ENCODE results near the gene SCYL1.

Gene SCYL1

DNA sequence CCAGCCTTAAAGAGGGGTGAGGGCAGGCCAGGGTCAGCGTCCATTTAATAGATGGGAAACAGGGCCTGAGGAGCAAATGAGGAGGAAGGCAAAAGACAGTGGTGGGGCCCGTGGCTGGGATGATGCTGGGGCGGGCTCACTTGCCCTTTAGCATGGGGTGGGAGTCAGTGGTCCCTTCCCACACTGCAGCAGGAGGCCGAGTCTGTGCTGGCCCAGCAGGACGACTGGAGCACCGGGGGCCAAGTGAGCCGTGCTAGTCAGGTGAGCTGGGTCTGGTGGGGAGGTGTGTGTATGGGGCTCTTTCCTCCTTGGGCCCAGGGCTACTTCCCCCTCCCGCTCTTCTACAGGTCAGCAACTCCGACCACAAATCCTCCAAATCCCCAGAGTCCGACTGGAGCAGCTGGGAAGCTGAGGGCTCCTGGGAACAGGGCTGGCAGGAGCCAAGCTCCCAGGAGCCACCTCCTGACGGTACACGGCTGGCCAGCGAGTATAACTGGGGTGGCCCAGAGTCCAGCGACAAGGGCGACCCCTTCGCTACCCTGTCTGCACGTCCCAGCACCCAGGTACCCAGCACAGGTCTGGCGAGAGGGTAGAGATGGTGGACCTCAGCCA lies 12.8 kb downstream of the SCYL1 start:
- DNase-seq: peak; percentile 24

DNA sequence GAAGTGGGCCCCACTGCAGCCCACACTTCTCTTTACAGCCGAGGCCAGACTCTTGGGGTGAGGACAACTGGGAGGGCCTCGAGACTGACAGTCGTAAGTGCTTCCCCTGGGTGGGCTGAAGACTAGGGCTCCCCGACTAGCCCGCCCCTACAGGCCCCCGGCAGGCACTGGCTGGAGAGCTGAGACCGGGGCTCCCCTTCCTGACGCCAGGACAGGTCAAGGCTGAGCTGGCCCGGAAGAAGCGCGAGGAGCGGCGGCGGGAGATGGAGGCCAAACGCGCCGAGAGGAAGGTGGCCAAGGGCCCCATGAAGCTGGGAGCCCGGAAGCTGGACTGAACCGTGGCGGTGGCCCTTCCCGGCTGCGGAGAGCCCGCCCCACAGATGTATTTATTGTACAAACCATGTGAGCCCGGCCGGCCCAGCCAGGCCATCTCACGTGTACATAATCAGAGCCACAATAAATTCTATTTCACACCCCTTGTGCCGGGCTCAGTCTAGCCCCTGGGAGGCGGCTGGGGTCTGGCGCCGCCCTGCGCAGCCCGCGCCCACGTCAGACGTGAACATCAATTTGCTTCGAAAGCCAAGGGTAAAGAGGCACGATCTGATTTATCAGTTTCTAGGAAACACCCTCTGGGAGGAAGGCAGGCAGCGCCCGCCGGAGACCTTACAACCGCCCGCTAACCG lies 13.5 kb downstream of the SCYL1 start:
- DNase-seq: no peak

DNA sequence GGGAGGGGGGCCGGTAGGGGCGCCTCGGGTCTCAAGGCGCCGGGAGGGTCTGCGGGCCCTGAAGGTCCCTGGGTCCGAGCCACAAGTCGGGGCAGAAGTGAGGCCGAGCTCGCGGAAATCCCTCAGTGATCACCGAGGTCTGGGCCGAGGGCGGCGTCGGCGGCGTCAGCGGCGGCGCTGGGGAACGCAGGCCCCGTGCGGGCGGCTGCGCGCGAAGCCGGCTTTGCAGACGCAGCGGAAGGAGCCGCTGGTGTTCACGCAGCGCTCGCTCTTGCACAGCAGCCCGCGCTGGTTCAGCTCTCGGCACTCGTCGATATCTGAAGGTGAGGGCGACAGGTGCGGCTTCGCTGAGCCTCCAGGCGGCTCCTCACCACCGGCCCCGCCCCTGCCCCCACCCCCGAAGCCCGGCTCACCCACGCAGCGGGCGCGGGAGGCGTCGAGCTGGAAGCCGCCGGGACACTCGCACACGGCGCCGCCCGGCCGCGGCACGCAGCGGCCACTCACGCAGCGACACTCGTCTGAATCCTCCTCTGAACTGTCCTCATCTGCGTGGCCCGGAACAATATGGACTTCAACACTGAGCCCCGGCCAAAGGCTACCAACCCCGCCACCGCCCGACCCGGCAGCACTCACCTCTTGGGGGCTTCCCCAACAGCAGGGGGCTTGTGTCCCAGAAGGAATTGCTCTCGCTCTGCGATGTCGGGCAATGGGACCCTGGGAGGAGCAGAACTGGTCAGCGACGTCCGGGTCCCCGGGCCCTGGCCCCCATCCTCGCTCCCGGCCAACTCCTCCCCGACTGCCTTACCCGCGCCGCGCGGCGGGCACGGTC lies 14.2 kb downstream of the SCYL1 start:
- DNase-seq: no peak

DNA sequence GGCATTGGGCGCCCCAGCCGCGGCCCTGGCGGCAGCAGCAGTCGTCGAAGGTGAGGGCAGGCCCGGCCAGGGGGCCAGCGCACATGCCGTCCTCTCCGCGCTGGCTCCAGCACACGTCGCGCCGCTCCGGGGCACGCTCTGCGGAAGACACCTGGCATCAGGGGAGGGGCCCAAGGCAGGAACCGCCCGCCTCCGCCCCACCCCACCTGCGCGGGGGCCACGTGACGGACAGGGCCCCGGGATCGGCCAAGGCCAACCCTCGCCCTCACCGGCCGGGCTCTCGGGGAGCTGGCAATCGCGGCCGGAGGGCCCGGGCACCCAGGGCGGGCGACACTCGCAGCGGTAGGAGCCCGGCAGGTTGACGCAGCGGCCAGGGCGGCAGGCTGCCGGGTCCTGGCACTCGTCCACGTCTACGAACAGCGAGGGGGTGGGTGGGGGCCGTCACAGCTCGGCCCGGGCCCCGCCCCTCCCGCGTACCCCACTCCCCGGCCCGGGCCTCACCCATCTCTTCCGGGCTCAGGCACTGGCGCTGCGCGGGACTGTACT lies 14.9 kb downstream of the SCYL1 start:
- DNase-seq: no peak

DNA sequence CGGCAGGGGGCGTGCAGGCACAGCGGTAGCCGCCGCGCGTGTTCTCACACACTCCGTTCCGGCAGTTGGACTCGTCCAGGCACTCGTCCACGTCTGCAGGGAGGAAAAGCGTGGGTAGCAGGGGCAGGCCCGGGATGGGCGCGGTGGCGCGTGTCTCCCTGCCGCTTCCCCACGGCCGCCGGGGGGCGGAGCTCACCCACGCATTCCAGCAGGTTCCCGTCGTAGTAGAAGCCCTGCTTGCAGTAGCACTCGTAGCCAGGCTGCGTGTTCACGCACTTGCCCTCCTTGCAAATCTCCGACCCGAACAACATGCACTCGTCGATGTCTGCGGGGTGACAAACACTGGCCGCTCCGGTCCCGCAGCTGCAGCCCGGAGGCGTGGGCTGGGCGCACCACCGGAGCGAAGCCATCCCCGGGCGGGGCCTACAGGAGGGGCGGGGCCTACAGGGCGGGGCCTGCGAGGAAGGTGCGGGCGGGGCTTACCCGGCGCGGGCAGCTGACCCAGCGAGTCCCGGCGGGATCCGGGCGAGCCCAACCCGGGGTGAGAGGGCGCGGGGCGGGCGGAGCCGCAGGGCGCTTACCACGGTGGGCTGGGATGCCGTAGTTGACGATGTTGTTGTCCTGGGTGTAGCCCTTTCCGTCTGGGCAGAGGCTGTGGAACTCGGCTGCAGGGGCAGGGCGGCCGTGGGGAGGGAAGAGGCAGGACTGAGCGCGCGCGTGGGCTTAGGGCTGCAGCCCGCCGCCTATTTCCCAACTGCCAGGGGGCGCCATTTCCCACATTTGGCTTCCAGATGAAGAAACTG lies 15.6 kb downstream of the SCYL1 start:
- peak; percentile 77 for DNase-seq

DNA sequence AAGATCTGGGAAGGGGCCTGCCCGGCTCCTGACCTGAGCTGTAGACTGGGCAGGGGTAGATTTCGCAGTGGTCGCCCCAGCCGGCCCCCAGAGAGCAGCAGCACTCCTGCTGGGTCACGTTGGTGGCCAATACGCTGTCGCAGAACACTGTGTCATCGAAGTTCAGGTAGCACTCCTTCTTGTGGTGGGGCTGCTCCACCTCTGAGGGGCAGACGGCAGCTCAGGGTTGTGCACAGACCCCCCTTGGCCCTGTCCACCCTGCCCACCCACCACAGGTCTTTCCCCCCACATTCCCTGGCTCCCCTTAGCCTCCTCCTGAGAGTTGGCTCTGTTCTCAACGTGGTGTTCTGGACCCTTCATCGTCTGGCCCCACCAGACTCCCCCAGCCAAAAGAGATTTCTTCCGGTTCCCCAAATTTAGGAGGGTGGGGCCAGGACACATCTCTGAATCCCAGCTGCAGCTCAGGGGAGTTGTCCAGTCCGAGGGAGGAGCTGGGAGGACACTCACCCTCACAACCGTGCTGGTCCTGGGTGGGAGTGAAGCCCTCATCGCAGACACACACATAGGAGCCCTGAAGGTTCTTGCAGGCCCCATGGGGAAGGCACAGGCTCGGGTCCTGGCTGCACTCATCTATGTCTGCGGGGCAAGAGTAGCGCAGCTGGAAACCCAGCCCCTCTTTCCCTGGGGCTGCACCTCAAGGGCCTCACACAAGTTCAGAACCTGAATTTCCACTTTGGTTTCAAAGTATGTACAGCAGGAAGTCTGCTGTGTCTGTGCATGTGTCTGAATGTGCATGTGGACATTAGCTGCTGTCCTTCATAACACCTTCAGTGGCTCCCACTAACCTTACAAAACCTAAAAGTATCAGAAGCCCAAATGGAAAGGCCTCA lies 16.5 kb downstream of the SCYL1 start:
- DNase-seq: no peak

DNA sequence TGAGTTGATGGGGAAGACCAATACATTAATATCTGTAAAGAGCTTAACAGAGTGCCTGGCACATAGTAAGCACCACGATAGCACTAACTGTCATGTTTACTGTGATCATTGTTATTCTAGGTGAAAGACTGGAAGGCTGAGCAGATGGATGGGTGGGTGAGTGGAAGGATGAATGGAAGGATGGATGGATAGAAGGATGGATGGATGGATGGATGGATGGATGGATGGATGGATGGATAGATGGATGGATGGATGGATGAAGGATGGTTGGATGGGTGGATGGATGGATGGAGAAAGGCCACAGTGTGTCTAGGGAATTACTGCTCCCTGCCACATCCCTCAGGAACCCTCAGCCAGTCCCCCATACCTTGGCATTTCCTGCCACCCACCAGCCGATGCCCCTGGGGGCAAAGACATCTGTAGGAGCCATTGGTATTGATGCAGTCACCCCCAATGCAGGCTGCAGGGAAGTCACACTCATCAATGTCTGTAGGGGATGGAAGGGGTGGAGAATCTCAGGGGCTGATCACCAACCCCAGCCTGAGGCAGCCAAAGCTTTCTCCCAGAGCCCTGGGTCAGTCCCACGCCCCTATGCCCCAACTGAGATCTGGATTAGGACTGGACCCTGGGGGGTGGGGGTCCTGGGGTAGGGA lies 18.0 kb downstream of the SCYL1 start:
- DNase-seq: no peak

DNA sequence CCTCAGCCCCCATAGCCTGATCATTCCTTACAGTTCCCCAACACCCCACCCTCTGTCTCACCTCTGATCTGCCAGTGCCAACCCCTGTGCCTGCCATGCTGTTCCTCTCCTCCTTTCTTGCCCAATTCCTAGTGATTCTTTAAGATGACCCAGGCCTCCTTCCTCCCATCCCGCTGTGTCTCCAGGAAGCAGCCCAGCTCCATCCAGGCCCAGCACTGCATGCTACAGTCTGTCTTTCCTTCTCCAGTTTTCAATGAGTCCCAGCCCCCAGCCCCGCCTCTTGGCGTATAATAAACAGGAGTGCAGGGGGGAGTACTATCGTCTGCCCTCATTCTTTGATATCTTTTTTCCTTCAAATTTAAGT lies 21.0 kb downstream of the SCYL1 start:
- no peak for DNase-seq

DNA sequence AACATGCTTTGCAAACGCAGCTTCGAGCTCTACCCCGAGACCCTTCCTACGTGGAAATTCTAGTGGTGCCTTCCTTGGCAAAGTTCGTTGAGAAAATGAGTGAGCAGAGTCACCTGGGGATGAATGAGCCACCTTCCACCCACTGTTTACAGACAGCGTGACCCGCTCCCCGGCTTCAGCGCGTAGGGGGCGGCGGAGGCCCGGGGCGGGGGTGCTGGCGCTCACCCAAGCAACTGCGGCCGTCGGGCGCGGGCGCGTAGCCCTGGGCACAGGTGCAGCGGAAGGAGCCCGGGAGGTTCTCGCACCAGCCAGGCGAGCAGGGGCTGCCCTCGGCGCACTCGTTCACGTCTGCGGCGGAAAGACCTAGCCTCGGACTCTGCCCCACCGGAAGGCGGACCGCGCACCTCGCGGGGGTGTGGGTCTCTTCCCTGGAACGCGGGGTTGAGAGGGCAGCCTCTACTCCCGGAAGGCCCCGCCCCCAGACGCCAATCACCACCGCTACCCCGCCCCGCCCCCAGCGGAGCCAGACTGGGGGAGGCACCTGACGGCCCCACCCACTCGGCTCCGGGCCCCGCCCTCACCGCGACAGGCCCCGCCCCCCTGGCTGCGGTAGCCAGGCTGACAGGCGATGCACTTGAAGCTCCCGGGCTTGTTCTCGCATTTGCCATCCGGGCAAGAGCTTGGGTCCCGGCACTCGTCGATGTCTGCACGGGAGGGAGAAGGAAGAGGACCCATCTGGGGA lies 21.5 kb downstream of the SCYL1 start:
- DNase-seq: peak; percentile 82

DNA sequence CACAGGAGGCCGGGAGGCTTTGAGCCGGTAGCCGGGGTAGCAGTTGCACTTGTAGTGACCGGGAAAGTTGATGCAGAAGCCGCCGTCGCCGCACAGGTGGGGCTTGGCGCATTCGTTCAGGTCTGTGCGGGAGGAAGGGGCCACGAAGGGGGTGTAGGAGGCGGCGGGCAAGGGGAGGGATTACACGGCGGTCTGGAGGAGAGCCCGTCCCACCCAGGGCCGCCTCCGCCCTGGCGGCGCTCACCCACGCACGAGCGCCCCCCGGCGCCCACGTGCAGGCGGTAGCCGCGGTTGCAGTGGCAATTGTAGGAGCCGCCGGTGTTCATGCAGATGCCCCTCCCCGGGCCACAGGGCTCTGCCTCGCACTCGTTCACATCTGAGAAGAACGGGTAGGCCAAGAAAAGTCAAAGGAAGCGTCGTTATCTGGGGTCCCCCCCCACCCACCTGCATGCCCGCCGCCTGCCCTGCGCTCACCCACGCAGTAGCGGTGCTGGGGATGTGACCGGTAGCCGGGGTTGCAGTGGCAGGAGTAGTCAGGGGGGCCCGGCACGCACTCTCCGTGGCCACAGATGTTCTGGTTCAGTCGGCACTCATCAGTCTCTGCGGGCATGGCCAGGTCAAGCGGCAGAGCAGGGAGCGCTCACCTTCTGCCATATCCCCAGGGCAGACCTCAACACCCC lies 22.7 kb downstream of the SCYL1 start:
- no peak for DNase-seq

DNA sequence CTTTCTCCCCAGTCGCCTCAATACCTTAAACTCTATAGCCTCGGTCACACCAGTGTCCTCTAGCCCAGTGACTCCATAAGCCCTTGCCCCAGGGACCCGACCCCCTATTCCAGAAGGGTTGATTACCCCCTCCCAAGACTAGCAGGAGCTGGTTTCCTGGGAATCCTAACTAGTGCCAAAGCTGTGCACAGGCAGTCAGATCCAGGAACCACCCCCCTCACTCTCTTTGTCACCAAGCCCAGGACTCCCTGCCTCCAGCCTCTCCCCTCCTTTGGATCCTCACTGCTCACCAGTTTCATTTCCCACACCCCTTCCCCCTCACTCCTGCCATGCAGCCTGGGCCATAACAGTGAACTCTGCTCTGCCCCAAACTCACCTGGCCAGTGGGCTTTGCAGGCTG lies 23.5 kb downstream of the SCYL1 start:
- DNase-seq: no peak

DNA sequence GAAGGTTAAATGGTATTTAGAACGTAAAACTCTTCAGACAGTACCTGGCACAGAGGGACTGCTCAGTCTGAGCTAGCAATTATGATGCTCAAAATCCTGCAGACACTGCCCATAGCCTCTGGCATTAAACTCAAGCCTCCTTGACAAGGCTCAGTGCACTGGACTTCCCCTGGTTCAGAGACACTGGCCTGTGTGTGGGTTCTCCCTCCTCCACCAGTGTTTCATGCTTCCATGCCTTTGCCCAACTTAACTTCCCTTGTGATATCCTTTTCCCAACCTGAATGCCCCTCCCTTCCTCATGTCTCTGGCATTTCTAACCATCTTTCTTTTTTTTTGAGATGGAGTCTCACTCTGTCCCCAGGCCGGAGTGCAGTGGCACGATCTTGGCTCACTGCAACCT lies 24.2 kb downstream of the SCYL1 start:
- no peak for DNase-seq

DNA sequence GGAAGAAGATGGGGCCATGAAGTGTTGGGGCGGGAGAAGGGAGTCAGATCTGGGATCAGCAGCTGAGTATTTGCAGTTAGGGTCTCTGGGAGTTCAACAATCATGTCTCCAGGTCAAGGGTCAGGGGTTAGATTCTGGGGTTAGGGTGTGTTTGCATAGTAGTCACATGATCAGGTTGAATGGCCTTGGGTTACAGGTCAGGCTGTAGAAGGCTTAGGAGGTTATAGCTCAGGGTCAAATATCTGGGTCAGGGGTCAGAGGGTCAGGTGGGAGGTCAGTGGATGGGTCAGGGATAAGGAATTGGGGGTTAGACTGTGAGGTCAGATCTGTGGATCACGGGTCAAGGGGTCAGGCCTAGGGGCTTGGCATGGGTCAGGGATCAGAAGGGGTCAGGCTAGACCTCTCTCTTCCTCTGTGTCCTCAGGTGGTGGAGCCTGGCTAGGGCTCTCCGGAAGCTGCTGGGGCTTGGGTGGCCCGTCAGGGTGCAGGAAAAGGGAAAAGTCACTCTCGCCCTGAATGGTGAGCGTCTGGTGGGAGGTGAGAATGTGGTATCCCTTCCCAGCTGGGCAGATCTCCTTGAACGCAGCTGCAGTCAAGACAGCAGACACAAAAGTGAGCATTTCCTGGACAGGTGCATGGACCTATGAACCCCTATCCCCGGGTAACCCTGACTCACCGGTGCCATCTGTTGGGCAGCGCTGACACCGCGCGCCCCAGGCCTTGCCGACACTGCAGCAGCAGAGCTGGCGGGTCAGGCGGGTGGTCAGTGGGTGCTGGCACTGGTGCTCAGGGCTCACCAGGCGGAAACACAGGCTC lies 26.9 kb downstream of the SCYL1 start:
- peak; percentile 66 for DNase-seq

DNA sequence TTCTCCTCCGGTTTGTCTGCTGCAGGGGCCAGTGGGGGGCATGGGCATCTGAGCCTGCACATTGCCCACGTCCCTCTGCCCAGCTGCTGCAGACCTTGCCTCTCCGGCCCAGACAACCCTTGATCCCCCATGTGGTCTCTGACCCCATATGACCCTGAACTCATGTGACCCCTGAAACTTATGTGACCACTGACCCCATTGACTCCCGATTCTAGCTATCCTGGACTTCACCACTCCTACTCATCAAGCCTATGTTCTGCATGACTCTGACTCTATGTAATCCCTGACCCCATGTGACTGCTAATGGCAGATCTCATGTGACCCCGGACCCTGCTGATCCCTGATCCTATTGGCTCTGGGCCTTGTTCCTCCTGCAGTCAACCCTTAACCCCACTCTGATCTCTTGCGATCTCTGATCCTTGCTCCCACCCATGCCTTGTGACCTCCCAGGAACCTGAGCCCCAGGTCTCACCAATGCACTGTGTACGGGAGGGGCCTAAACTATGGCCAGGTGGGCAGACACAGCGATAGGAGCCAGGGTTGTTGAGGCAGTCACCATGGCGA lies 27.6 kb downstream of the SCYL1 start:
- peak; percentile 77 for DNase-seq

DNA sequence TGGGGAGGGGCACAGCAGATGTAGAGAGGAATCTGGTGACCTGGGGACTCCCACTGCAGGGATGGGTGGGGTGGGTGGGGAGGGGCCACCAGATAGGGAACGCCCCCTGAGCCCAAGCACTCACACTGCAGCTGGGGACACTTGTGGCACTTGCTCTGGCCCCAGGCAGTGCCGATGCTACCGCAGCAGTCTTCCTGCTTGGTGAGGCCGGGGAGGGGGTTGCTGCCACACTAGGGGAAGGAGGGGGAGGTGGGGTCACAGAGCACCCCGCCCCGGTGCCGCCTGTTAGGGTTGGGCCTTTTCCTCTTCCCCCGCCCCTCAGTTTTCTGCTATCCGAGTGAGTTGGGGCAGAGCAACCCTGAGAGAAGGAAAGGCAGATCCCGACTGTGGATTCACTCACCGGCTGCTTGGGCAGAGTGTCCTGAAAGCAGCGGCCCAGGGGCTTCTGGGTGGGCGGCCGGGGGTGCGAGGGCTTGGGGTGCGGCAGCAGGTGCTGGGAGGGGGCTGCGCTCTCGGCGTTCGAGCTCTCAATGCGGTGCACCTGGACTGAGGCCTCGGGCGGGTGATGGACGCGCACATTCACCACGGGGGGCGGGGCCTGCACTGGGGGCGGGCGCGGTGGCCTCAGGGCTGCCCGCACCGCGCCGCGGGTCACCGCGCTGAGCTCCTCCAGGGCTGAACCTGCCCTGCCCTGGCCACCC lies 28.6 kb downstream of the SCYL1 start:
- DNase-seq: peak; percentile 65

DNA sequence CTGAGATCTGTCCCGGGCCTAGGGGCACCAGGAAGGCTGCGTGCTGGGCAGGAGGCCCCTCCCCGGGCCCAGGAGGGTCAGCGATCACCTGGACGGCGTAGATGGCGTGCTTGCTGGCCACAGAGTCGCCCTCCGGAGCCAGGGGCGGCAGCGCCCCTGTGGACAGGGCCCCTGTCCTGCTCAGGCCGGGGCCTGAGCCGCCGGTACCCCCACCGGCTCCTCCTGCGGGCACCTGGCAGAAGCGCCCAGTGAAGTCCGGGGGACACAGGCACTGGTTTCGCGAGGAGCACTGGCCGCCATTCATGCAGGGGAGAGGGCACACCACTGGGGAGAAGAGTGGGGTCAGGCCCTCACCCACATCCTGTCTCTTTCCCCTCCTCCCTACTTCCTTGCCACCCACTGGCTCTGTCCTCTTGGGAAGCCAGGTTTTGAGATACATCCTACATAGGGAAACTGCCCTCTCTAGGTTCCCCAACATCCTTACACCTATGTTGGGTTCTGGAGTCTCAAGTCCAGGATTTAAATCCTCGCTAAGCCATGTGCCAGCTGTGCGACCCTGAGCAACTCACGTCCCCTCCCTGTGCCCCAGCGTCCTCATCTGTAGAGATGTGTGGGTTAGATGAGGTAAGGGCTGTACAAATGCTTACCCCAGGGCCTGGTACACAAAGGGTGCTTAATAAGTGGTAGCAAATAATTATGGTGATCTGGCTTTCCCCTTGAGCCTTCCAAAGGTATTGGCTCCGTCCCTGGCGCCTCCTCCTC lies 29.4 kb downstream of the SCYL1 start:
- DNase-seq: peak; percentile 55

DNA sequence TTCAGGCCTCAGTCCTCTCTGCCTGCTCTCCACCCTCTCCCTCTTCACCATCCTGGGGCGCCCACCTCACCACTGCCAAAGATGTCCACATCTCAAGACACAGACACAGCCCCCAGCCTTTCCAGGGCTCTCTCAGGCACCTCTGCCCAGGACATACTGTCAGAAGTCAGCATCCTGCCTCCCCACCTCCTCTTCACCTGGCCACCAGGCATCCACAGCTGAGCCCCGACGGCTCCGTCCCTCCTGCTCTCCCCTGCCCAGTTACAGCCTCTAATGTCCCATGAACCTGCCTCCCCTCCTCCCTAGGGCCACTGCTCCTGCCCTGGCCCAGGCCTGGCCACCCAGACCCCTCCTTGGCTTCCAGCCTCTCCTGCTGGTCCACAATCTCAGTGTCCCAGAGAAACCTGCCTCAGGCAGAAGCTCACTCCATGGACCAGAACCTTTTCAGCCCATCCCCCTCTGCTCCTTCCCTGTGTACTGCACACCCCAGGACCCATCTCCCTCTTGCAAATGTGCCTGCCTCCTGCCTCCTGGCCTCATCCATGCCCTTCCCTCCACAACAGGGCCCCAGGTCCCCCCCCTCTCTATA lies 30.1 kb downstream of the SCYL1 start:
- DNase-seq: peak; percentile 14

Data from NCI-H82 (cell line).